ENCODE measurements around the gene ARHGAP18.

- no peak for TF ChIP-seq CTCF (IDR thresholded peaks at IDR 0.05)
- TF ChIP-seq EZH2 (IDR thresholded peaks at IDR 0.05) = no peak
- TF ChIP-seq EZH2phosphoT487 (IDR thresholded peaks at IDR 0.05) = no peak
Observed at GRCh38 chr6:129642322-129642721, 67.7 kb downstream of the ARHGAP18 start.

Measured in neural progenitor cell (in vitro differentiated cells).